GM12878 (cell line): ENCODE data around the gene ARSJ. TPM values are rescaled to one million over a fixed set of nuclear protein-coding genes. Genes with fewer than 3 reads are reported as not detected.

Source experiments
- ATAC-seq: fragments of 200-7000 bp; cut with Tn5 transposase; 3 replicates; pipeline ENCODE4 v1.9.1; 2020; ENCODE audit warnings: mild to moderate bottlenecking, moderate library complexity
- BruUV-seq: library from RNA; stranded (reverse); fragments of 400-500 nt; replicated peaks from 2 replicates; lab custom pipeline; 2021; lab: Mats Ljungman, UMichigan
- CTCF ChIA-PET: fragments of 300-600 bp; sonication (Branson Sonifier 250); formaldehyde crosslinking; extraction: SDS; loops from one replicate; lab custom pipeline; 2021; ENCODE audit warnings: inconsistent platforms; lab: Yijun Ruan, JAX
- POLR2A ChIA-PET: fragments of 350-600 bp; formaldehyde crosslinking; extraction: SDS; loops from one replicate; lab custom pipeline; 2021; ENCODE audit warnings: inconsistent platforms; lab: Charles Lee
- RAD21 ChIA-PET: fragments of 300-600 bp; sonication (Branson Sonifier 250); formaldehyde crosslinking; loops from one replicate; lab custom pipeline; 2023; ENCODE audit warnings: antibody characterized with exemption; ENCODE audit not compliant: unreplicated experiment; lab: Charles Lee
- SMC1A ChIA-PET: fragments of 300-600 bp; sonication (Branson Sonifier 250); formaldehyde crosslinking; loops from one replicate; lab custom pipeline; 2023; ENCODE audit not compliant: unreplicated experiment, uncharacterized antibody; lab: Charles Lee
- DNase-seq: peaks from one replicate; pipeline ENCODE4 v3.0.0-alpha.2; 2011; ENCODE audit warnings: low read depth, low spot score
- FAIRE-seq: peaks from 3 replicates; lab custom pipeline; 2011; peaks lifted over from hg19 to GRCh38; lab: Jason Lieb, UNC
- H2AFZ ChIP-seq: 2 replicates; pipeline ENCODE4 v1.6.0; 2011; ENCODE audit warnings: low read depth, low read length, control low read depth; ENCODE audit not compliant: control insufficient read depth
- H3K27ac ChIP-seq: 2 replicates; pipeline ENCODE4 v1.5.1; 2011; ENCODE audit warnings: control low read depth; ENCODE audit not compliant: control insufficient read depth, insufficient read depth
- H3K27me3 ChIP-seq, 2 experiments: replicated peaks in 1 of 2; 2 replicates each; pipeline versions ENCODE4 v1.6.0 to v1.6.1; 2011; ENCODE audit warnings: low read length in 1 of 2; ENCODE audit not compliant: control insufficient read depth in 2 of 2, insufficient read depth in 2 of 2
- H3K36me3 ChIP-seq, 2 experiments: 2 replicates each; pipeline ENCODE4 v1.5.1; 2011; ENCODE audit warnings: low read length in 1 of 2; ENCODE audit not compliant: control insufficient read depth in 2 of 2, insufficient read depth in 2 of 2
- H3K4me1 ChIP-seq: 2 replicates; pipeline ENCODE4 v1.6.1; 2011; ENCODE audit warnings: mild to moderate bottlenecking, low read length, moderate library complexity, mixed read lengths; ENCODE audit not compliant: control insufficient read depth, insufficient read depth
- H3K4me2 ChIP-seq: 2 replicates; pipeline ENCODE4 v1.6.0; 2011; ENCODE audit warnings: control low read depth; ENCODE audit not compliant: control insufficient read depth, insufficient read depth
- H3K4me3 ChIP-seq: fragments of 200-600 bp; sonication (generic); 2 replicates; pipeline ENCODE4 v1.5.1; 2016
- H3K79me2 ChIP-seq: 2 replicates; pipeline ENCODE4 v1.6.0; 2011; ENCODE audit warnings: low read length; ENCODE audit not compliant: control insufficient read depth, insufficient read depth
- H3K9ac ChIP-seq: 2 replicates; pipeline ENCODE4 v1.8.0; 2011; ENCODE audit warnings: low read length, control low read depth, mixed read lengths; ENCODE audit not compliant: control insufficient read depth, insufficient read depth
- H3K9me3 ChIP-seq: replicated peaks from 3 replicates; pipeline ENCODE4 v1.5.1; 2011; ENCODE audit warnings: mild to moderate bottlenecking, low read length; ENCODE audit not compliant: control insufficient read depth, insufficient read depth
- H4K20me1 ChIP-seq: 2 replicates; pipeline ENCODE4 v1.6.0; 2011; ENCODE audit not compliant: control insufficient read depth, insufficient read depth
- BCL11A ChIP-seq: IDR thresholded peaks from 2 replicates; pipeline ENCODE4 v1.6.1; 2011; ENCODE audit warnings: low read depth, low read length
- CREB1 ChIP-seq: IDR thresholded peaks from 2 replicates; pipeline ENCODE4 v1.6.1; 2012; ENCODE audit warnings: low read depth, mild to moderate bottlenecking, inconsistent platforms
- EGR1 ChIP-seq, 2 experiments: IDR thresholded peaks; 1 replicate in 1 of 2; 2 replicates in 1 of 2; pipeline ENCODE4 v1.6.1; 2011 to 2012; ENCODE audit warnings: low read depth in 2 of 2, low read length in 2 of 2, borderline replicate concordance in 1 of 2, mild to moderate bottlenecking in 1 of 2, moderate library complexity in 1 of 2
- JUNB ChIP-seq: IDR thresholded peaks from 2 replicates; pipeline ENCODE4 v1.6.1; 2016; ENCODE audit warnings: antibody characterized with exemption, mild to moderate bottlenecking
- MTA2 ChIP-seq: fragments of 450-650 bp; IDR thresholded peaks from 2 replicates; pipeline ENCODE4 v1.6.1; 2016; ENCODE audit warnings: low read depth, mild to moderate bottlenecking, moderate library complexity
- POLR2AphosphoS5 ChIP-seq: IDR thresholded peaks from 2 replicates; pipeline ENCODE4 v1.6.1; 2011; ENCODE audit warnings: mild to moderate bottlenecking, low read length, inconsistent platforms
- WGBS: methylation state at CpG from one replicate; pipeline ENCODE4 v1.1.6; 2016; ENCODE audit warnings: low lambda C conversion rate; ENCODE audit not compliant: insufficient replicate concordance, insufficient coverage; ENCODE audit errors: missing lambda C conversion rate; 5-methylcytosine and 5-hydroxymethylcytosine counted together
- in situ Hi-C: fragments of 300-500 bp; cut with MboI; formaldehyde crosslinking; loops from 9 replicates; pipeline ENCODE4 v1.14.3; 2018; ENCODE audit warnings: mixed read lengths
- intact Hi-C: fragments of 100-400 bp; cut with micrococcal nuclease; formaldehyde crosslinking; loops from one replicate; pipeline ENCODE4 v1.14.2; 2022; ENCODE audit not compliant: unreplicated experiment
- polyA plus RNA-seq, 11 experiments: library from polyadenylated mRNA; depleted of rRNA in 4 of 11; unstranded in 6 of 11; stranded (reverse) in 5 of 11; fragments of >200 nt; fragmentation: Nextera tagmentation in 4 of 11; fragmentation: Illumina TruSeq in 1 of 11; extraction: Ambion mirVana in 4 of 11; extraction: Trizol in 1 of 11; gene quantifications; 1 replicate in 1 of 11; 2 replicates in 10 of 11; pipeline versions ENCODE4 v1.2.1 to v1.2.3, GENCODE V29; 2011 to 2016; ENCODE audit warnings: inconsistent platforms in 2 of 11, missing spikeins in 2 of 11, low read depth in 1 of 11
- total RNA-seq, 4 experiments: library from RNA; depleted of rRNA in 3 of 4; stranded (reverse); fragments of >200 nt in 3 of 4; fragmentation: Illumina TruSeq in 1 of 4; extraction: Trizol in 1 of 4; gene quantifications; 2 replicates each; pipeline versions ENCODE4 v1.2.1 to v1.2.3, GENCODE V29; 2013 to 2021
- TF ChIP-seq, protein P1 (sequence below): fragments of 450-650 bp; formaldehyde crosslinking; IDR thresholded peaks from 2 replicates; pipeline ENCODE4 v1.4.0; 2020; ENCODE audit warnings: mild to moderate bottlenecking, moderate library complexity

Gene ARSJ
- total and polyA plus RNA-seq, 10 of the 15 experiments (the other 5 are each of a cell fraction or from before 2014, with no cell fraction given), result under 0.01 to 0.19 (median 0.04) TPM; not detected in 5

DNA sequence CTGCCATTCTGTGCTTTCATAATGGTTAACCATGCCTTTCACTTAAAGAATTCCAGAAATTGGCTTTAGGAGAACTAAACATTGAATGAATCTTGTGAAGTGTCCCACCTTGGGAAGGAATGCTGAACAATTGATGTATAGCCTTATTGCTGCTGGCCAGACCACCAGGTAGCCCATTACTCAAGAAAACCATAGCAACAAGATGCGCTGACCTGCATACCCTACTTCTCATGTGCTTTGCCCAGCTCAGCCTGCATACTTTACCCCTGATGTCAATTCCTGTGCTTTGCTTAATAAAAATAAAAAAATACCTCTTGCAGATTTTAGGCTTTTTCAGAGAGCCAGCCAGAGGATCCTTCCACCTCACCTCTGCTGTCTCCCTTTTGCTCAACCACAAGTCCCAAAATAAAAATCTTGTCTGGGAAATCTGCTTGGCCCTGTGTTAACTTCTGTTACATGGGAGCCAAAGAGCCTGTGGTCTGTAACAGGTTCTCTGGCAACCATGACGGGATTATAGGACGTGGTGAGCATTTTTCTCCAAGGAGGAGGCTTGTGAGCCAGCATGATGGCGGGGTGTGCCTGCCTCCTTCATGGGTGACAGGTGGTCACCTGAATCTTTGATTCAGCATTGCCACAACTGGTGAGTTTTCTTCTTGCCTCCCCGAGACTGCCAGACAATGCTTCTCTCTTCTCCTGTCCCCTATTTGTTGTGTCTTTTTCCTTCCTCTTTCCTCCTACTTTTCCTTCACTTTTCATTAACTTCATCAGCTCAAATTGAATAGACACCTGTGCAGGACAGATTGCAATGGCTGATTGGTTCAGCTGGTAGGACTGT is 106.8 kb downstream of the ARSJ start:
- Histone ChIP-seq H3K4me3 (no peak overlapping the region), H2AFZ (no peak overlapping the region), H3K4me1 (peaks cover 3% of the 10 kb centered on the region; the same call in 1 of the 2 replicates), H3K9me3 (peaks cover 9% of the 10 kb centered on the region), H3K36me3 (no peaks in the 10 kb centered on the region), H3K27me3 (no peaks in the 10 kb centered on the region), H3K4me2 (no peak overlapping the region), H3K79me2 (no peaks in the 10 kb centered on the region), H3K9ac (no peak overlapping the region), H4K20me1 (no peaks in the 10 kb centered on the region), H3K27ac (no peak overlapping the region)
- ChIA-PET POLR2A (interaction anchor here (0.7 kb wide), 1 partner anchor 51 kb away, joined by 7 read pairs; no protein-coding TSS in a partner anchor), RAD21 (interaction anchor here (1.1 kb wide), 1 partner anchor 112 kb away, joined by 3 read pairs; no protein-coding TSS in a partner anchor), CTCF (interaction anchor here (0.9 to 1.5 kb wide), 4 partner anchors 23 to 199 kb away, joined by 3 to 7 read pairs (median 4); no protein-coding TSS in a partner anchor), SMC1A (interaction anchor here (1.0 to 2.9 kb wide), 7 partner anchors 11 to 114 kb away, joined by 3 to 12 read pairs (median 4); no protein-coding TSS in a partner anchor)
- ATAC-seq (no peak), FAIRE-seq (peak; percentile 41), DNase-seq (no peak)
- no peak for TF ChIP-seq CREB1
- TF ChIP-seq, protein P1, sequence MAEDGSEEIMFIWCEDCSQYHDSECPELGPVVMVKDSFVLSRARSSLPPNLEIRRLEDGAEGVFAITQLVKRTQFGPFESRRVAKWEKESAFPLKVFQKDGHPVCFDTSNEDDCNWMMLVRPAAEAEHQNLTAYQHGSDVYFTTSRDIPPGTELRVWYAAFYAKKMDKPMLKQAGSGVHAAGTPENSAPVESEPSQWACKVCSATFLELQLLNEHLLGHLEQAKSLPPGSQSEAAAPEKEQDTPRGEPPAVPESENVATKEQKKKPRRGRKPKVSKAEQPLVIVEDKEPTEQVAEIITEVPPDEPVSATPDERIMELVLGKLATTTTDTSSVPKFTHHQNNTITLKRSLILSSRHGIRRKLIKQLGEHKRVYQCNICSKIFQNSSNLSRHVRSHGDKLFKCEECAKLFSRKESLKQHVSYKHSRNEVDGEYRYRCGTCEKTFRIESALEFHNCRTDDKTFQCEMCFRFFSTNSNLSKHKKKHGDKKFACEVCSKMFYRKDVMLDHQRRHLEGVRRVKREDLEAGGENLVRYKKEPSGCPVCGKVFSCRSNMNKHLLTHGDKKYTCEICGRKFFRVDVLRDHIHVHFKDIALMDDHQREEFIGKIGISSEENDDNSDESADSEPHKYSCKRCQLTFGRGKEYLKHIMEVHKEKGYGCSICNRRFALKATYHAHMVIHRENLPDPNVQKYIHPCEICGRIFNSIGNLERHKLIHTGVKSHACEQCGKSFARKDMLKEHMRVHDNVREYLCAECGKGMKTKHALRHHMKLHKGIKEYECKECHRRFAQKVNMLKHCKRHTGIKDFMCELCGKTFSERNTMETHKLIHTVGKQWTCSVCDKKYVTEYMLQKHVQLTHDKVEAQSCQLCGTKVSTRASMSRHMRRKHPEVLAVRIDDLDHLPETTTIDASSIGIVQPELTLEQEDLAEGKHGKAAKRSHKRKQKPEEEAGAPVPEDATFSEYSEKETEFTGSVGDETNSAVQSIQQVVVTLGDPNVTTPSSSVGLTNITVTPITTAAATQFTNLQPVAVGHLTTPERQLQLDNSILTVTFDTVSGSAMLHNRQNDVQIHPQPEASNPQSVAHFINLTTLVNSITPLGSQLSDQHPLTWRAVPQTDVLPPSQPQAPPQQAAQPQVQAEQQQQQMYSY, result no peak
- no peak for TF ChIP-seq POLR2AphosphoS5
- TF ChIP-seq EGR1 (IDR thresholded peaks at IDR 0.05; ENCODE audit: borderline replicate concordance in 1 of 2, low read depth in 2 of 2, low read length in 2 of 2), result no peak
- no peak for TF ChIP-seq JUNB
- TF ChIP-seq BCL11A, result no peak
- no peak for TF ChIP-seq MTA2
- no TSS peak for BruUV-seq
- intact Hi-C loops (no loop called here), in situ Hi-C loops (no loop called here)
- 86% methylated on average over 5 of the region's 5 CpGs for WGBS
